PC-3 (cell line): ENCODE results near the gene ST6GAL1.

Experiments
- CTCF ChIP-seq: fragments of 300-600 bp; sonication (generic); conservative IDR thresholded peaks from 2 replicates; pipeline ENCODE4 v1.5.1; 2017; ENCODE audit warnings: antibody characterized with exemption, low read depth, mild to moderate bottlenecking, low read length
- EZH2 ChIP-seq: fragments of 300-600 bp; sonication (generic); IDR thresholded peaks from one replicate; pipeline ENCODE4 v1.6.1; 2017; ENCODE audit warnings: antibody characterized with exemption, mild to moderate bottlenecking, low read length; ENCODE audit not compliant: unreplicated experiment

GRCh38 chr3:187080799-187081450, 150.6 kb downstream of the ST6GAL1 start:
- TF ChIP-seq CTCF = no peak
- TF ChIP-seq EZH2 = no peak
